BE2C (cell line): Measurements from ENCODE around the gene WDR76.
"Not testable (repeated sequence)": the region's sequence is repeated elsewhere in the genome, so short reads cannot be mapped to it uniquely, and the experiment has no call there.

Source experiments
- DNase-seq: peaks from one replicate; pipeline ENCODE4 v3.0.0-alpha.2; 2020
- H3K27me3 ChIP-seq: fragments of 250-450 bp; sonication (Bioruptor Pico); 2 replicates; pipeline ENCODE4 v1.5.1; 2020; ENCODE audit warnings: mild to moderate bottlenecking
- H3K36me3 ChIP-seq: fragments of 250-450 bp; sonication (Bioruptor Pico); 2 replicates; pipeline ENCODE4 v1.5.1; 2020; ENCODE audit warnings: mild to moderate bottlenecking
- H3K4me1 ChIP-seq: fragments of 250-450 bp; sonication (Bioruptor Pico); 2 replicates; pipeline ENCODE4 v1.5.1; 2020
- H3K4me3 ChIP-seq: 2 replicates; pipeline ENCODE4 v1.5.1; 2011; ENCODE audit warnings: low read depth, low read length
- H3K9me3 ChIP-seq: fragments of 250-450 bp; sonication (Bioruptor Pico); 2 replicates; pipeline ENCODE4 v1.5.1; 2020
- TF ChIP-seq, protein P1 (sequence below): IDR thresholded peaks from 2 replicates; pipeline ENCODE4 v1.5.1; 2012; ENCODE audit warnings: mild to moderate bottlenecking, low read depth, low read length

Gene WDR76

DNA sequence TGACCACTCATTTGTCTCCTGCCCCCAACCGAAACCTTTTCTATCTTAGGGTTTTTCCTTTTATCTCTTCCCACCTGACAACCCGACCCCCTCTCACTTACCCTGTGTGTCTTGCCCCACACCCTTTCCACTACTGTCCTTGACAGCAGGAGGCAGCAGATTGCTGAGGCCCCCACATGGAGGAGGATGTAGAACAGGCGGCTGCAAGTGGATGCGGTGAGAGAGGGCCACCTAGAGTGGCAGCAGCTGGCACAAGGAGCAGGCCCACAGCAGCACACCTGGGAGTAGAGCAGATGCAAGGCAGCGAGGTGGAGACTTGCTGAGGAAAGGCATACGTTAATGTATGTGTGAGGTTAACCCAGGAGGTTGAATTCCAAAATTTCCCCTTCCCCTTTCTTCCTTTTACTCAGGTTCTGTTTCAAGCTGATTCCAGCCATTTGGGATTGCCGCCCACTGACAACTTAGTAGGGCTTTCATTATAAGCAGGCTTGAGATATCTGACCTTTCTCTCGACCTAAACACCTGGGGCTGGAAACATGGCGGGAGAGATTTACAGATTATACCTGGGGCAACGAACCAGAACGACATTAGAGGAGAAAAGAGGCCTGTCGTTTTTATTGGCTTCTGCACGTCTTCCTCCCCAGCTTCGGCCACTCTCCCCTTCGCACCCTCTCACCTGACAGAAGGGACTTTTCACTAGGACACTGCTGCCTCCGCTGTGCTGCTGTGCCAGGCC lies 27.4 kb upstream of the WDR76 start:
- H3K36me3 ChIP-seq, result peaks cover 70% of the 10 kb centered on the region
- no peak for DNase-seq

DNA sequence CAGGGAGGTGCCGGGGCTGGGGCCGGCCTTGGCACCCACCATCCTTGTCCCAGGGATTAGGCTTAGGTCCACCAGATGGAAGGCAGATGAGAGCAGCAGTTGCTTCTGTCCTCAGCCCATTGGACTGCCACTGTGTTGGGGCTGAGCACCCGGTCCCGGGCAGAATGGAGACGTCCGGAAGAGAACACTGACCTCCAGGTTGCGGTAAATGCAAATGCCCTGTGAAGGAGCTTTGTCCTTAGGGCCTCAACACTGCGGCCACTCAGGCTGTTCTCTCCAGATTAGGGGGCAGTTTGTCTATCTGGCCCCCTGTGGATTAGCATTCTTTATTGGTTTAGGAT lies 26.9 kb upstream of the WDR76 start, which contains the start of gene SERINC4:
SERINC4 (minus strand) TSS at position 276 of the 341 bp plus-strand sequence; CDS start at position 42, 234 bp downstream.
- Histone ChIP-seq H3K27me3 (no peaks in the 10 kb centered on the region), H3K9me3 (no peaks in the 10 kb centered on the region), H3K36me3 (peaks cover 70% of the 10 kb centered on the region), H3K4me3 (peak within 1 kb of the TSS; percentile 99), H3K4me1 (peaks cover 7% of the 10 kb centered on the region)
- no peak for DNase-seq
- TF ChIP-seq, protein P1, sequence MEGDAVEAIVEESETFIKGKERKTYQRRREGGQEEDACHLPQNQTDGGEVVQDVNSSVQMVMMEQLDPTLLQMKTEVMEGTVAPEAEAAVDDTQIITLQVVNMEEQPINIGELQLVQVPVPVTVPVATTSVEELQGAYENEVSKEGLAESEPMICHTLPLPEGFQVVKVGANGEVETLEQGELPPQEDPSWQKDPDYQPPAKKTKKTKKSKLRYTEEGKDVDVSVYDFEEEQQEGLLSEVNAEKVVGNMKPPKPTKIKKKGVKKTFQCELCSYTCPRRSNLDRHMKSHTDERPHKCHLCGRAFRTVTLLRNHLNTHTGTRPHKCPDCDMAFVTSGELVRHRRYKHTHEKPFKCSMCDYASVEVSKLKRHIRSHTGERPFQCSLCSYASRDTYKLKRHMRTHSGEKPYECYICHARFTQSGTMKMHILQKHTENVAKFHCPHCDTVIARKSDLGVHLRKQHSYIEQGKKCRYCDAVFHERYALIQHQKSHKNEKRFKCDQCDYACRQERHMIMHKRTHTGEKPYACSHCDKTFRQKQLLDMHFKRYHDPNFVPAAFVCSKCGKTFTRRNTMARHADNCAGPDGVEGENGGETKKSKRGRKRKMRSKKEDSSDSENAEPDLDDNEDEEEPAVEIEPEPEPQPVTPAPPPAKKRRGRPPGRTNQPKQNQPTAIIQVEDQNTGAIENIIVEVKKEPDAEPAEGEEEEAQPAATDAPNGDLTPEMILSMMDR, result no peak

More for the DNA sequence above, 27.4 kb upstream of the WDR76 start:
- TF ChIP-seq, protein P1, result no peak
- H3K4me3 ChIP-seq, result no peak overlapping the region
- H3K4me1 ChIP-seq, result peaks cover 9% of the 10 kb centered on the region
- H3K27me3 ChIP-seq, result no peaks in the 10 kb centered on the region
- no peaks in the 10 kb centered on the region for H3K9me3 ChIP-seq

DNA sequence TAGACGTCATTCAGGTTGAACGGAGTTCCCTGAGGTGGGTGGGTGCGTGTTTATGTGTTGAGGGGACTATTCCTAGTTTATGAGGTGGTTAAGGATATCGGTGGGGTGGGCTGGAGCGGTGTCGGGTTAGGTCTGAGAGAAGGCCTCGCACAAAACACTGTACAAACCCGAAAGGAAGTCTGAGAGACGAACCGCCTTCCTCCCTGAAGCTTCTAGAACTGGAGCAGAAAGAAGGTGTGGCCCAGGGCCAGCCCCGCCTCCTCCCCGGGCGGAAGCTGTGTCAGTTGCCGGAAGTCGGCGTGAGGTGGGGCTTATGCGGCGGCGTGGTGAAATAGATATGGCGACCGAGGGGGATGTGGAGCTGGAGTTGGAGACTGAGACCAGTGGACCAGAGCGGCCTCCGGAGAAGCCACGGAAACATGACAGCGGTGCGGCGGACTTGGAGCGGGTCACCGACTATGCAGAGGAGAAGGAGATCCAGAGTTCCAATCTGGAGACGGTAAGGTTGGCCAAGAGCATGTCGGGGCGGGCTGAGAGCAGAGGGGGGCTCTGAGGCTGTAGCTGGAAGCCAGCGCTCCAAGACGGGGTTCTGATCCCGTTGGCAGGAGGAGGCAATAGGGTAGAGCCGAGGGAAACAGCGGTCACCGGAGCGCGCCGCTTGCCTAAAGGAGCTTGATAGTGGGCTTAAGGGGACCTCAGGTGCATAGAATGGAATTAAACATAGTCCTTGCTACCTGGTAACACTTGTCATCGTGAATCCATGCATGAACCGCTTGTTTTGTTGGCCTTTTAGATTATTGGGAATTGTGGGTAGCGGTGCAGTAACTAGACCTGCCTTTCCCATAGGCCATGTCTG lies 26.3 kb upstream of the WDR76 start, which contains the start of gene HYPK:
HYPK (plus strand) TSS at position 314 of the 856 bp plus-strand sequence; CDS start at position 338, 24 bp downstream.
- Histone ChIP-seq H3K27me3 (no peaks in the 10 kb centered on the region), H3K36me3 (peaks cover 67% of the 10 kb centered on the region), H3K9me3 (no peaks in the 10 kb centered on the region), H3K4me3 (peak within 1 kb of the TSS; percentile 99), H3K4me1 (peaks cover 7% of the 10 kb centered on the region)
- peak; percentile 91 for DNase-seq
- TF ChIP-seq, protein P1, result no peak

DNA sequence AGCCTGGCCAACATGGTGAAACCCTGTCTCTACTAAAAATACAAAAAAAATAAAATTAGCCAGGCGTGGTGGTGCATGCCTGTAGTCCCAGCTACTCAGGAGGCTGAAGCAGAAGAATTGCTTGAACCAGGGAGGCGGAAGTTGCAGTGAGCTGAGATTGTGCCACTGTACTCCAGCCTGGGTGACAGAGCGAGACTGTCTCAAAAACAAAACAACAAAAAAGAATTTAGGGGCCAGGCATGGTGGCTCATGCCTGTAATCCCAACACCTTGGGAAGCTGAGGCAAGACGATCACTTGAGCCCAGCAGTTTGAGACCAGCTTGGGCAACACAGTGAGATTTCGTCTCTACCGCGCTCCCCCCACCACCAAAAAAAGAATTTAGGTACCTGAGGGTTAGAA lies 24.1 kb upstream of the WDR76 start:
- not testable (repeated sequence) for H3K4me3 ChIP-seq, H3K9me3 ChIP-seq, H3K27me3 ChIP-seq, DNase-seq, H3K4me1 ChIP-seq
- peaks cover 73% of the 10 kb centered on the region for H3K36me3 ChIP-seq

DNA sequence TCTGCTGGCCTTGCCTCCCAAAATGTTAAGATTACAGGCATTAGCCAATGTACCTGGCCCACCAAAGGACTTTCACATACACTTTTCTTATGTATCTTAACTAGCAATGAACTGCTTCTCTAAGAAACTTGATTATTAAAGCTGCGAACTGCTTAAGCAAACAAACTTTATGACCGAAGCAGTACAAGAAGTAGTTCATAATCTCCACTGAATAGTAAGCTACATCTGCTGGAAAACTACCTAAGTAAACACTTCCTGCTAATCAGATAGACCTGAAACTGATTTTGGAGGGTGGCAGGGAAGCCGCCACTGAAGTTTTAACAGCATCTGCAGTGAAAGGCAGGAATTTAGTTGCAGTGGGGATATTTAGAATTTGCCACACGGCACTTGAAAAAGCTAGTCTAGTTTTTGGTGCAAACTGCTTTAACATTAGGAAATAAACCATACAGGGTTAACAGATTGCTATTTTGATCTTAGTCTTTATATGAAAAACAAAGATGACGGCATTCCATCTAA lies 18.3 kb upstream of the WDR76 start:
- H3K4me1 ChIP-seq, result no peaks in the 10 kb centered on the region
- TF ChIP-seq, protein P1, result no peak
- no peaks in the 10 kb centered on the region for H3K9me3 ChIP-seq
- H3K27me3 ChIP-seq, result no peaks in the 10 kb centered on the region
- DNase-seq, result no peak
- no peak overlapping the region for H3K4me3 ChIP-seq
- peaks cover 79% of the 10 kb centered on the region for H3K36me3 ChIP-seq

DNA sequence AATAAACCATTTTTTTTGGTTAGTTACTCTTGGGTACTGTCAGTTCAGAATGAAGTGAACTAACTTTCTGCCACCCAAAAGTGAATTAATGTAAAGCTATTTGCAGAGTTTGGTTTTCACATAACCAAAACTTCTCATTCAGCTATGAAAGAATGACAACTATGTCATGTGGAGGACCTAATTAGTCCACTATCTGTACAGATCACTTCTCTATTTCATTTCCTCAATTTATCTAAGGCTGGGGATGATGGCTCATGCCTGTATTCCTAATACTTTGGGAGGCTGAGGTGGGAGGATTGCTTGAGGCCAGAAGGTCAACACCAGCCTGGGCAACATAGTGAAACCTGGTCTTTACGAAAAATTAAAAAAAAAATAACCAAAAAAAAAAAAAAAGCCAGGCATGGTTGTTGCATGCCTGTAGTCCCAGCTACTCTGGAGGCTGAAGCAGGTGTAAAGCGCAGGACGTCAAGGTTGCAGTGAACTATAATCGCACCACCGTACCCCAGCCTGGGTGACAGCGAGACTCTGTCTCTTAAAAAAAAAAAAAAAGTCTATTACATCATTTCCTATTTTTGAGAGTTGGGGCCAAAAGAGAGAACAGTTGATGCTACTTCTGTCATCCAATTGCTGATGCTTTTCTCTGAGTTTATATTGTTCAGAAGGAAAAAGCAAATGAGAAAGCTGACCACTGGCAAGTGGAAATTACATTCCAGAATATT lies 17.7 kb upstream of the WDR76 start:
- Histone ChIP-seq H3K36me3 (peaks cover 84% of the 10 kb centered on the region), H3K4me1 (no peaks in the 10 kb centered on the region), H3K27me3 (no peaks in the 10 kb centered on the region), H3K9me3 (no peaks in the 10 kb centered on the region), H3K4me3 (no peak overlapping the region)
- TF ChIP-seq, protein P1, result no peak
- DNase-seq, result no peak

DNA sequence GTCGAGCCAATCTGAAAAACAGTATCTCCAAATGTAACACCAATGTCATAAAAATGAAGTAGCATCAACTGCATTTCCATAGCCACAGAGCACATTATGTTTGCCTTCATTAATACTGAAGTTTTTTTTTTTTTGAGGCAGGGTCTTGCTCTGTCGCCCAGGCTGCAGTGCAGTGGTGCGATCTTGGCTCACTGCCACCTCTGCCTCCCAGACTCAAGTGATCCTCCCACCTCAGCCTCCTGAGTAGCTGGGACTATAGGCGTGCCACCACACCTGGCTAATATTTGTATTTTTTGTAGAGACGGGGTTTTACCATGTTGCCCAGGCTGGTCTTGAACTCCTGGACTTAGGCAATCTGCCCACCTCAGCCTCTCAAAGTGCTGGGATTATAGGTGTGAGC lies 11.7 kb upstream of the WDR76 start:
- DNase-seq, H3K4me1 ChIP-seq, H3K9me3 ChIP-seq, H3K27me3 ChIP-seq, H3K4me3 ChIP-seq: not testable (repeated sequence)
- peaks cover 60% of the 10 kb centered on the region for H3K36me3 ChIP-seq
